Fibroblast of villous mesenchyme (primary cell): Measurements from ENCODE around the gene MACROD2. TPM values are rescaled to one million over a fixed set of nuclear protein-coding genes. Genes with fewer than 3 reads are reported as not detected.

Source experiments
- DNase-seq: peaks from one replicate; pipeline ENCODE4 v3.0.0-alpha.2; 2010; ENCODE audit warnings: low read depth
- H3K4me3 ChIP-seq: 2 replicates; pipeline ENCODE4 v1.5.1; 2011; ENCODE audit warnings: low read depth, mild to moderate bottlenecking, low read length
- CTCF ChIP-seq: IDR thresholded peaks from 2 replicates; pipeline ENCODE4 v1.5.1; 2012; ENCODE audit warnings: low read depth, mild to moderate bottlenecking, low read length; ENCODE audit not compliant: insufficient read depth
- total RNA-seq: library from RNA; depleted of rRNA; stranded (reverse); fragments of >200 nt; gene quantifications from 2 replicates; pipeline ENCODE4 v1.2.3, GENCODE V29; 2012

Gene MACROD2
- total RNA-seq, 1 donor: 1.7 TPM

GRCh38 chr20:16014436-16014835 is 2019.1 kb downstream of the MACROD2 start:
- no peak for TF ChIP-seq CTCF

GRCh38 chr20:16017656-16018055 is 2022.3 kb downstream of the MACROD2 start:
- TF ChIP-seq CTCF: no peak
- no peak for DNase-seq
- H3K4me3 ChIP-seq: no peak overlapping the region

More at GRCh38 chr20:16014436-16014835, 2019.1 kb downstream of the MACROD2 start:
- no peak for DNase-seq
- H3K4me3 ChIP-seq: no peak overlapping the region

GRCh38 chr20:16018881-16019280 is 2023.6 kb downstream of the MACROD2 start:
- no peak overlapping the region for H3K4me3 ChIP-seq
- no peak for TF ChIP-seq CTCF
- DNase-seq: peak; percentile 12

- no peak overlapping the region for H3K4me3 ChIP-seq
- DNase-seq: peak; percentile 16
- TF ChIP-seq CTCF: no peak
Observed at GRCh38 chr20:16020971-16021370, 2025.7 kb downstream of the MACROD2 start.

GRCh38 chr20:16025084-16025483 is 2029.8 kb downstream of the MACROD2 start:
- TF ChIP-seq CTCF: no peak
- DNase-seq: no peak
- no peak overlapping the region for H3K4me3 ChIP-seq

- no peak for TF ChIP-seq CTCF
- H3K4me3 ChIP-seq: no peak overlapping the region
- DNase-seq: no peak
Observed at GRCh38 chr20:16027686-16028085, 2032.4 kb downstream of the MACROD2 start.

- DNase-seq: no peak
- TF ChIP-seq CTCF: no peak
- H3K4me3 ChIP-seq: no peak overlapping the region
Observed at GRCh38 chr20:16028923-16029322, 2033.6 kb downstream of the MACROD2 start.
